Stimulated activated CD4-positive, alpha-beta T cell treated with anti-CD3 and anti-CD28 coated beads, Interleukin-4, amount 100 ng/mL, for 1 hour (primary cell): ENCODE data around the gene TNNT3.

ENCODE experiments used
- DNase-seq: peaks from one replicate; pipeline ENCODE4 v3.0.0-alpha.2; 2020

The TNNT3 gene

DNA sequence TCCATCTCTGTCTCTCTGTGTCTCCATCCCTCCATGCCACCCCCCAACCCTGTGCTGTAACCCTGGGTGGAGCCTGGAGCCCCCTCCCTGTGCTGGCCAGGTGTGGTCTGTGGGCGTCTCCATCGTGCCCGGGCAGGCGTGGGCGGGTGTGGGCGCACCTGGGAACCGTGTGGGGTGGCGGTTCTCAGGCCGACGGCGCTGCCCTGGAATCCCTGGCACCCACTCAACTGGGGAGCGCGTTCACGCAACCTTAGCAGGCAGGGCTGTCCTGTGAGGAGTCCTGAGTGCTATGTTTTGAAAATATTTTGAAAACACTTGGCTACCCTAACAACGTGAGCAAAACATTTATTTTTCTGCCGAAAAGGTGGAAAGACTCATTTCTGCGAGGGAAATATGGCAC, 4.7 kb downstream of the TNNT3 start:
- DNase-seq: no peak

DNA sequence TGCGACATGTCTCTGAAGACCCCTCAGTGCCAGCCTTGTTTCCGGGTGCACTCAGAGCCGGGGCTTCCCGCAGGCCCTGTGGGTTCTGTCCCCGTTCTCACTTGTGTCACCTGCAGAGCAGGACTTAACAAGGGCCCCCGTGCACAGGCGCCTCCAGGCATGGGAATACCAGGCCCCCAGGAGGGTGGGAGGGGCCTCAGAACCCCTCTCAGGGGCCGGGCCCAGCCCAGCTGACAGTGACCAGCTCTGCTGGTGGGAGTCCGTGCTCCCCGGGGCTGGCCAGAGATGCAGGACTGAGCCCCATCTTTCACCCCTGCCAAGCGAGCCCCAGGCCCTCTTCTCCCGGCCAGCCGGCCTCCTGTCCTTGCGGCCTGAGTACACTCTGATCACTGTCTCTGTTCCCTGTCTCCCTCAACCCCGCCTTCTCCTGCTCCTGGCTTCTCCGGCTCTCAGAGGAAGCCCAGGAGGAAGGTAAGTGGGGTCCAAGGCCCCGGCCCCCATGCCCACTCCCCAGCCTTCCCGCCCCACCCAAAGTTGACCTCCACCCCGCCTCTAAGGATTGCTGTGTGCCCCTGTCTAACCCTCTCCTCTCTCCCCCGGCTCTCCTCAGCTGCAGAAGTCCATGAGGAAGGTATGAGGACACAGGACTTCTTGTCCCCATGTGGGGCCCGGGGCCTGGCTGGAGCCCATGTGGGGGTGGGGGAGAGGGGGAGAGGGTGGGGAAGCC, 5.3 kb downstream of the TNNT3 start:
- no peak for DNase-seq

DNA sequence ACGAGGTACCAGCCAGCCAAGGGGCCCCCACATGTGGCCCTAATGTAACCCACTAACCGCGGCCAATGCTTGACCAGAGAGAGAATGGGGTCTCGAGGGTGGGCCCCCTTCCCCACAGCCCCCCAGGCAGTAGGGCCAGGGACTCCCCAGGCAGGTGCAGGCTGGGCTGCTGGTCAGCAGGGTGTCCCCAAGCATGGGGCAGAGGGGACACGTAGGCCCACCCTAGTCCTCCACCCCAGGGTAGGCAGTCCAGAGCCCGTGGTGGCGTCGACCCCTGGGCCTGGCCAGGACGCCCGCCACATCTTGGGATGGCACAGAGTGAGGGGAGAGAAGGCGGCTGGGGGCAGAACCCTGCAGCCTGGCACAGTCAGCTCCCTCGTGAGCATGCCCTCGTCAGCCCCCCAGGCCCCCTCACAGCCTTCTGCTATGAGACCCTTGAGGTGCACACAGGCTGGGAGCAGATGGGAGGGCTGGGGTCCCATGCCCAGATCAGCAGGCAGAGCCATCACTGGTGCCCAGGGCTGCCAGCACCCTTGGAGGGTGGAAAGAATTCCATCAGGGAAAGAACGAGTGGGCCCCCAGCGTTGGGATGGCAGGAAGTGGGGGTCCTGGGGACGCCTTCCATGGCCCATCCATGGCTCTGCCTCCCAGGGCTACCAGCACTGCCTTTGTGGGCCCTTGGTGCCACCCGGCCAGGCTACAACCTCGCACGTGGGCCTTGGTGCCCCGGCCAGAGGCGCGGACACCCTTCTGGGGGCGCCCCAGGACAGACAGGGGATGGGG, 6.1 kb downstream of the TNNT3 start:
- no peak for DNase-seq

DNA sequence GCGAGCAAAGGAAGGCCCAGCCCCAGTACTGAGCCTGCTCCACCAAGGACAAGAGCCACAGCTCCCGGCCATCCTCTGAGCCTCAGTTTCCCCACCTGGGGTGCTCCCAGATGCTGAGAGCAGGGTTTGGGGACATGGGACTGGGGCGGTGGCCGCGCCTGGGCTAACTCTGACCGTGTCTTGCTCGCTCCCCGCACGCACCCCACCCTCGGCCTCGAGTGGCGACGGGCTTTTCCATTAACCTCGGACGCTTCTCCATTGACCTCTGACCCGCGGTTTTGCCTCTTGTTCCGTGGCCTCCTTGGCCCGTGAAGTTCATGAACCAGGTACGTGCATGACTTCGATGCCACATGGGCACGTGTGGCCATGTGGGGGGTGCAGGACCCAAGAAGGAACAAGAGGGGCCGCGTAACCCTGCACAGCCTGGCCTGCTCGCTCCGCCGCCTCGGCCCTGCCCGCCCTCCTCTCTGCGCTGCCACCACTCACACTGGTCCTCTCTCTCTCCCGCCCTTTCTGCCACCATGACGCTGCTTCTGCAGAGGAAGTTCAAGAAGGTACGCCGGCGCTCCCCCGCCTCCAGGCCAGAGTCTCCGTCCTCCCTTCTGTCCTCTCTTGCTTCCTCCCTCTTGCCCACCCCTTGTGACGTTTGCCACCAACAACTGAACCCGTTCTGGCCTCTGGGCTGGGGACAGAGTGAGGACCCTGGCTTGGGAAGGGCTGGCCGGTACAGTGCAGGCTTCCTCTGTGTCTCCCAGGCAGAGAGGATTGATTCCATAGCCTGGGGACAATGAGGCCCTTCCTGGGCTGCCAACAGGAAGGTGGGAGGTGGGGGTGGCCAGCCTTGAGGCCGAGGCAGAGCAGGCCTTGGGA, 6.9 kb downstream of the TNNT3 start:
- no peak for DNase-seq

DNA sequence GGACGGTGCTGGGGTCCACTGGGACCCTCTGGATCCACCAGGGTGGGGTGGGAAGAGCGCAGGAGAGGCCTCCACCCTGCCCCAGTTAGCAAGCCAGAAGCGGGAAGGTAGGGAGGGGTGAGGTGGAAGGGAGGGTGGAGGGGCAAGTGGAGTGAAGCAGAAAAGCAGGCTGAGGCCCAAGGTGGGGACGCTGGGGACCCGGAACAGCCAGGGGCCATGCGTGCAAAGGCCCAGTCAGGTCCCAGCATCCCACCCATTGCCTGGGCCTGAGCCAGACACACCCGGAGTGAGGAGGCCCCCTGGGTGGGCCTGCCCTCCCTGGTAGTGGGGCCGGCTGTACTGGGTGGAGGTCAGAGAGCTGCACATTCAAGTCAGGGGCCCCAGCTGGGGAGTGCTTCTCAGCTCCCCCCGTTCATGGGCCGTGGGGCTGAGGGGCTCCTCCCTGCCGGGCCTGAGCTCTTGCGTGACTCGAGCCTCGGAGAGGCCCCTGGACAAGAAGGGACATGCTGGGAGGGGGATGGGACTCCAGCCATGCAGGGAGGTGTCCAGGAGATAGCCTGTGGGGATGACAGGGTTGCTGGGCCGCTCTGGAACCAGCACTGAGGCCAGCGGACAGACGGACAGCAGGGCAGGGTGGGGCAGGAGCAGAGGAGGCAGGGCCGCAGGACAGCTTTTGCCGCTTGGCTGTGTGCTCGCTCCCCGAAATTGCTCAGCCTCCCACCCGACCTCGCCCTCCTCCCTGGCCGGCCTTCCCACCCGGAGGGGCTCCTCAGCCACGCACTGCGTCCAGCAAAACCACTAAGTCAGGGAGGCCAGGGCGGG, 7.7 kb downstream of the TNNT3 start:
- no peak for DNase-seq

DNA sequence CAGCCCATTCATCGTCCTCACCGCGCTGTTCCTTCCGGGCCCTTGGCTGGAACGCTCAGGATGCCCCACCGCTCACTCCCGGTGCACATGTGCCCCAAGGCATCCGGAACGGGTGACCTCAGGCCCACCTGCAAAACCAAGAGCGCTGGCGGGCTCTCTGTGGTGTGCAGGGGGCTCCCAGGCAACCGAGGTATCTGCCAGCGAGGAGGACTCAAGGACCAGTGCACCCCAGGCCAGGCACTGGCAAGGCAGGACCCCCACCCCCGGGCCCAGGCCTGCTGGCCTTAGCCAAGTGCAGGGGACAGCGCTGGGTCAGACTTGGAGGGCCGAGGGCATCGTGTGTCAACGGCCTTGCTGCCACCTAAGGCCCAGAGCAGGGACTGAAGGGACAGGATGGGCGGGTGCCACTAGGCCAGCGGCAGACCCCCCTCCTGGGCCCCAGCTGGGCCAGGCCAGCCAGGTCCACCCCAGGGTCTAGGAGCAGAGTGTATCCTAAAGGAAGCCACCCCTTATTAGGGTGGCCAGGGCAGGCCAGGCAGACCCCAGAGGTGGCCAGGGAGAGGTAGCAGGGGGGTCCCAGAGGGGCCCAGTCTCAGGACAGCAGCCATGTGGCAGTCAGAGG, 8.5 kb downstream of the TNNT3 start:
- DNase-seq: no peak

DNA sequence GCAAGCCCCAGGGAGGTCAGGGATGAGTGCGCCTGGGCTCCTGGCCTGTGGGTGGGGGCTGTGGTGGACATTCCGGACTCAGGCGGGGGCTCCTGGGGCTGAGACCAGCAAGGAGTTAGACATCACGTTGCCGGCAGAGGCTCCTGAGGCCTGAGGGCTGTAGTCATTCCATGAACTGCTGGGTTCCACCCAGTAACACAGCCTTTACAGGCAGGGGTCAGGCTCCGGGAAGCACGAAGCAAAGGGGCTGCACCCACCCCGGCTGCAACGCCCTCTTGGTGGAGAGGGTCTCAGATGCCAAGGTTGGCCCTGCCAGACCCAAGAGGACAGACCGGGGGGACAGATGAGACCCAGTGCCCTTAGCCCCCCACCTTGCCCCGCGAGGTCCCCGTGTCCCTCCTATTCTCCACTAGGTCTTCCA, 9.0 kb downstream of the TNNT3 start:
- no peak for DNase-seq

DNA sequence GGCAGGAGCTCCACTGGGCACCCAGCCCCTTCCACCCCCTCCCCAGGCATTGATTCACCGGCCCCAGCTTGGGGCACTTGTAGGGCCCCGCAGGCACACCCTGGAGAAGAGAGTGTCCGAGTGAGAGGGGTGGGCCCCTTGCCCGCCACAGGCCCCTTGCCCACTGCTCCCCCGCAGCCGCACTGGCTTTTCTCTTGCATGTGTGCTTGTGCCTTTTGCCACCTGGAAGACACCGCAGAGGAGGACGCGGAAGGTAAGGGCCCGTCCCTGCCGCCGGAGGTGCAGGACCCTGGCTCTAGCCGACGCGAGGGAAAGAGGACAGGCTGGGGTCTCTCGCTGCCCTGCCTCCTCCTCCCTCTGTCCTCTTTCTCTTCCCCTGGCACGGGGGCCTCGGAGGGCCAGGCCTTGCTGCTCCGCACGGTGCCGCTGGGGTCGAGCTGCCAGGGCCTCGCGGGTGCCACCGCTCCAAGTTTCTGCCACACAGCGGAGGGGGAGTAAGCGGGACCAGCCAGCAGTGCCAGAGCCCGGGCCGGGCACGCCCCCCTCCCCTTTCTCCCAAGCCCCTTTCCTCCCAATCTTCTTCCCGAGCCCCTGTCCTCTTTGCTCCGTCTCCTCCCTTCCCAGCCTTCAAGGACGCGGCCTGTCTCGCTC, 9.5 kb downstream of the TNNT3 start:
- no peak for DNase-seq

DNA sequence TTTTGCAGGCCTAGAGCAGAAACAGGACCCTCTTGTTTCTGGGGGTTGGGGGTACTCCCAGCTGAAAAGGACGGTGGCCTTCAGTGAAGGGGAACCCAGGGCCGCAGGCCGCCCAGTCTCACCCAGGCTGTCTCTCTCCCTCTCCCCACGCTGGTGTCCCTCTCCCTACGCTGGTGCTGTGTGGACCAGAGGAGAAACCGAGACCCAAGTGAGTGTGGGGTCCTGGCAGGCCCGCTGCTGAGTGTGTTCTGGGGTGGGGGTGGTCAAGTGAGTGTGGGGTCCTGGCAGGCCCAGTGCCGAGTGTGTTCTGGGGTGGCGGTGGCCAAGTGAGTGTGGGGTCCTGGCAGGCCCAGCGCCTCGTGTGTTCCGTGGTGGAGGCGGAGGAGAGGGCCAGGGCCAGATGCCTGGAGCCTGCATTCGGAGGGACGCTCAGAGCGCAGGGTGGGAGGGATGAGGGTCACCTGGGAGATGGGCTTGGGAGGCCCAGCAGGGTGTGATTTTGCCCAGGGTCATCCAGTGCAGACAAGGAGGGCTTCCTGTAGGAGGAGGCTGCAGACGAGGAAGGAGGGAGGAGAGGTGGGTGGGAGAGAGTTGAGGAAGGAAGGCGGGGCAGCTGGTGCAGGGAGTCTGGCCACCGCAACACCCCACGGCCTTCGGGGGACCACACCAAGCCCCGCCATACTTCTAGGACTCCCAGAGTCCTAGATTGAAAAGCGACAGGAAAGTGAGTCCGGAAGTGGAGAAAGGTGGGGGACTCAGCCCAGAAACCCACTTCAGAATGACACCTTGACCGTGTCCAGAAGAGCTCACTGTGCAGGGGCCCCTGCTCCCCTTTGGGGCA, 10.3 kb downstream of the TNNT3 start:
- no peak for DNase-seq

DNA sequence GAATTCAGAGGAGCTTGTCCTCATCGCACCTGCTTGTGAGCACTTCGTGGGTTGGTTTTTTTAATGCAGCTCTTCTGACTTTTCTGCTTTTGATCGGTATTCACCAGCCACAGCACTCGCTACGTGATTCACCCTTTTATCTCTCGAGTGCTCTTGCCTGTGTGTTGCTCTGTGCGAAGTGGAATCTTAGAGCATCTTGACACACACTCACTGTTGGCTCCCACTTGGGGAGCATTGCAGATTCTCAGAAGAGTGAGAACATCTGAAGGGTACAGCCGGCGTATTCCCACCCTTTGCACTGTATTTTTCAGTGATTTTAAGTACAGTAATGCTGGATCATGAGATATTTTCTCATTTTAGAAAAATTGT, 10.9 kb downstream of the TNNT3 start:
- no peak for DNase-seq

DNA sequence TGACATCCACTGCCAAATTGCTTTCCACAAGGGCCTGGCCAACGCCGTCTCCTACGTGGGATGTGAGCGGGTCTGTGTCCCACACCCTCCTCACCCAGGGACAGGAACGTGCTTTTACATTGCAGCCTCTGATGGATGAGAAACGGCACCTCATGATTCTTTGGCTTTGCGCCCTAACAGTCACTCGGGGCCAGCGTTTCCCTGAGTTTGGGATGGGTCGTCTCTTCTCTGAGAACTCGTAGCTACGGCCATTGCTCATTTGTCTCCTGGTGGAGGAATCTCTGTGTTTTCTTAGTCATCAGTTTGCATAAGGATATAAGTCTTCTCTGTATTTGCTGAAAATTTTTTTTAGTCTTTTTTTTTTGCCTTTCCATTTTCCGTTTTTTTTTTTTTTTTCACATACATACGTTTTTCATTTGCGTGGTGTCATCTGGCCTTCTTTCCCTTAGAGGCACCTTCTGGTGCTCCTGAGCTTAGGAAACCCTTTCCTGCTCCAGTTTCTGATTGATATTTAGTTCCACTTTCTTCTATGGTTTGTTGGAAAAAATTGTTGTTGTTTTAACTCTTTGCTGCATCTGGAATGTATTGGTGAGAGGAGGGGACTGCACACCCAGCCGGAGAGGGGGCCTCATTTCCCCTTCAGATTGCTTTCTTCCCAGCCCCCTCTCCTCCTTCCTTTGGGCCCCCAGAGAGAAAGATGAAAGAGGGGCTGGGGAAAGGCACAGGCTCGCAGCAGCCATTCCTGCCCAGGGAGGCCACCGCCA, 12.0 kb downstream of the TNNT3 start:
- DNase-seq: no peak

DNA sequence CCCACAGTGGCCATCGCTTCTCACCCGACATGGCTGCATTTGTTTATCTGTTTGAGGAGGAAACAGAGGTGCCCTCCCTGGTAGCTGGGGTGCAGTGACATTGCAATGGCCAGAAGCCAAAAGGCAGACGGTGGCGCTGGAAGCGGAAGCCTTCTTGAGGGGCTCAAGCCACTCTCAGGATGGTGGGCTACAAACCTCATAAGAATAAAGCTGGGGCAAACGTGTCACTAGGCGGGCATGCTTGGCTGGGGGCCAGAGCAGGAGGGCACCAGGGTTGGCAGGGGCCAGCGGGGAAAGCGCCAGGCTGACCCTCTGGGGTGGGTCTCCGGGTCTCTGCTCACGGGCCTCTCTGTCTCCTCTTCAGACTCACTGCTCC, 12.6 kb downstream of the TNNT3 start:
- no peak for DNase-seq

DNA sequence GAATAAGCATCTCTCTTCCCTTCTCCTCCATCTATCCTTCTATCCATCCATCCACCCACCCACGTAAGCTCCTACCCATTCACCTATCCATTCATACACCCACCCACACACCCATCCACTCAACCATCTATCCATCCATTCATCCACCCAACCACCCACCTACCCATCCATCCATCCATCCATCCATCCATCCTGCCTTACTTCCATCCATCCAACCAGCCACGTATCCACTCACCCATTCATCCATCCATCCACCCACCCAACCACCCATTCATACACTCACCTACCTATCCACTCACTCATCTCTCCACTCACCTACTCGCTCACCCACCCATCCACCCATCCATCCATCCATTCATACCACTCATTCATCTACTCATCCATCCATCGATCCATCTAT, 13.2 kb downstream of the TNNT3 start:
- DNase-seq: no peak

DNA sequence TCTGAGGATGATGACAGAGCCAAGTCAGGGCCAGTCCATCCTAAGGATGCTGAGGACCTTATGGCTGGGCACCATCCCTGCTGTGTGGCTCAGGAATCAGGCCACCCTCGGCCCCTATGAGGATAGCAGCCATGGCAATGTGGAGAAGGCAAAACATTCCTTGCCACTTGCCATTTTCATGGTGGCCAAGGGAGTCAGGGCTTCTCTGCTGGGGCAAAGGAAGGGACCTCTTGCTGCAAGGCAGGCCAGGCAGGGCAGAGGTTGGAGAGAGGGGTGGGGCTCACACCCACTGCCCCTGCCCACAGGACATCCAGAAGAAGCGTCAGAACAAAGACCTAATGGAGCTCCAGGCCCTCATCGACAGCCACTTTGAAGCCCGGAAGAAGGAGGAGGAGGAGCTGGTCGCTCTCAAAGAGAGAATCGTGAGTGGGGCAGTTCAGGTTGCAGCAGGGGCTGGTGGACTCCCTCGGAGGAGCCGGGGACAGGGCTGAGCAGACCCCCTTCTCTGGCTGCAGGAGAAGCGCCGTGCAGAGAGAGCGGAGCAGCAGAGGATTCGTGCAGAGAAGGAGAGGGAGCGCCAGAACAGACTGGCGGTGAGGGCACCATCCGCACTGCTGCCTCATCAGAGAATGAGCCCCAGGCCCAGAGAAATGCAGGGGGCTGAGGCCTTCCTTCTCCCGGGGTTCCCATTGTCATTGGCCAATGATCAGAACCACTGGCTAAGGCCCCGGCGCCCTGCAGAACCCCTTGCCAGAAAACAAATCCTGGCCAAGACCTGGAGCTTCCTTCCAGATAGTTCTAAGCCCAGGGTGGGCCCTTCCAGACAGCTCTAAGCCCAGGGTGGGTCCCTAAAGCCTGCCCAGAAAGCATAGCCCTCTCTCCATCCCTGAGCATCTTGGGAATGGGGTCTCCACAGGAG, 14.2 kb downstream of the TNNT3 start:
- DNase-seq: no peak

DNA sequence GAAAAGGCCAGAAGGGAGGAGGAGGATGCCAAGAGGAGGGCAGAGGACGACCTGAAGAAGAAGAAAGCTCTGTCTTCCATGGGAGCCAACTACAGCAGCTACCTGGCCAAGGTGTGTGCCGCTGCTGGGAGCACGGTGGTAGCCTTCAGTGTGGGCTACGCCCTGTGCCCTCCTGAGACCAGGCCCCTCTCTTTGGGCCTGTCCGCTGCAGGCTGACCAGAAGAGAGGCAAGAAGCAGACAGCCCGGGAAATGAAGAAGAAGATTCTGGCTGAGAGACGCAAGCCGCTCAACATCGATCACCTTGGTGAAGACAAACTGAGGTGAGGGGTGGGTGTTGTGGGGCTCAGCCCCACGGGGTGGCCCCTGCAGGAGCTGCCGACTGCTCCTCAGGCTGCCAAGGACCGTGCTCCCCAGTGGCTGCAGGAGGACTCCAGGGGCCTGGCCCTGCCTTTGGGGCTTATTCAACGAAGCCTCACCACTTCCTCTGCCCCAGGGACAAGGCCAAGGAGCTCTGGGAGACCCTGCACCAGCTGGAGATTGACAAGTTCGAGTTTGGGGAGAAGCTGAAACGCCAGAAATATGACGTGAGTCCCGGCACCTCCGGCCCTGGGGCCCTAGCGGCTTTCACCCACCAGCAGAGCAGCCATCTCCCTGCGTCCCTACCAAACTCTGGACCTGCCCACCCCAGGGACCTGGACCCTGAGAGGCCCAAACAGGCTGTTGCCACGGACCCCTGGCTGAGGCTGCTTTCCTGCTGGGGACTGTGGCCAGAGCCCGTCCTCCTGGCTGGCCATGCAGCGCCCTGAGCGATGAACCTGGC, 15.0 kb downstream of the TNNT3 start:
- no peak for DNase-seq

DNA sequence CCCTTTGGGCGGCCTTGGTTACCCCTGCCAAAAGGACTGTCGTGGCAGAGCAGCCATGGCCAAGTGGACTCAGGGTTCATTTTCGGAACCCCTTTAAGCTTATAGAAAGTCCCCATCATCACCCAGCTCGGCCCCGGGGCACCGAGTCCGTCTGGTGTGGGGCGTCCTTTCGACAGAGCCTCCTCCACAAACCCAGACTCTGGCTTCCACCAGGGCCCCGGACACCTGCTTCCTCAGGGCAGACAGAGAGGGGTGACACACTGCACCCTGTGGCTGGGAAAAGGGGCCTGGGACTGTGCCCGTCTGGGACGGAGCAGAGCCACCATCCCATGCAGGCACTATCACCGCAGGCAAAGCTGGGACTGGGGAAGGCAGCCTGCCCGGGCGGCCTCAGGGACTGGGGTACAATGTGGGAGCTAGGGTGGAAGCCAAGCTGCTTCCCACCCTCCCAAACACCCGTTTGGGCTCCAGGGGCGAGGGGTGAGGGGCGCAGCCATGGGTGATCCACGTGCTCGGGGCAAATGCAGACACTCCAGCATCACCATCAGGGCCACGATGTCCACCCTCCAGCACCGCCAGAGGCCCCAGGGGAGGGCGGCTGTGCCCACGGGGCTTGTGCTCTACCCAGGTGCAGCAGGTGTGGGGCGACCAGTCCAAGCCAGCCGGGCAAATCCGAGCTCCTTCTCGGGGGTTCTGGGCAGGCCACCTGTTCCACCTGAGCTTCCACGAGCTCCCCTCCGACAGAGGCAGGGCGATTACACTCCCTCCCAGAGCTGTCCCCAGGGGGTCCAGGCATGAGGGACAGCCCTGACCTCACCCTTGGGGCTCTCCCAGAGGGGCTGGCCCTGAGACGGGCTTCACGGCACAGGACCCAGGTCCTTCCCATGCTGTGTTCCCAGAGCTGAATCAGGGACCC, 15.9 kb downstream of the TNNT3 start:
- DNase-seq: no peak
